Astrocyte of the cerebellum (primary cell): ENCODE results near the gene RASA3.

ENCODE experiments used
- DNase-seq: peaks from one replicate; pipeline ENCODE4 v3.0.0-alpha.2; 2011; ENCODE audit warnings: low read depth
- H3K4me3 ChIP-seq: 2 replicates; pipeline ENCODE4 v1.5.1; 2011; ENCODE audit warnings: mild to moderate bottlenecking, low read depth, low read length, moderate library complexity
- in situ Hi-C: cut with HindIII; loops from 2 replicates; pipeline ENCODE4 v1.10.0; 2017; ENCODE audit warnings: low sequenced_read_pairs
- TF ChIP-seq, protein P1 (sequence below): IDR thresholded peaks from 2 replicates; pipeline ENCODE4 v1.5.1; 2012; ENCODE audit warnings: low read length, low read depth, moderate library complexity, mild to moderate bottlenecking; ENCODE audit errors: missing control alignments

The RASA3 gene

DNA sequence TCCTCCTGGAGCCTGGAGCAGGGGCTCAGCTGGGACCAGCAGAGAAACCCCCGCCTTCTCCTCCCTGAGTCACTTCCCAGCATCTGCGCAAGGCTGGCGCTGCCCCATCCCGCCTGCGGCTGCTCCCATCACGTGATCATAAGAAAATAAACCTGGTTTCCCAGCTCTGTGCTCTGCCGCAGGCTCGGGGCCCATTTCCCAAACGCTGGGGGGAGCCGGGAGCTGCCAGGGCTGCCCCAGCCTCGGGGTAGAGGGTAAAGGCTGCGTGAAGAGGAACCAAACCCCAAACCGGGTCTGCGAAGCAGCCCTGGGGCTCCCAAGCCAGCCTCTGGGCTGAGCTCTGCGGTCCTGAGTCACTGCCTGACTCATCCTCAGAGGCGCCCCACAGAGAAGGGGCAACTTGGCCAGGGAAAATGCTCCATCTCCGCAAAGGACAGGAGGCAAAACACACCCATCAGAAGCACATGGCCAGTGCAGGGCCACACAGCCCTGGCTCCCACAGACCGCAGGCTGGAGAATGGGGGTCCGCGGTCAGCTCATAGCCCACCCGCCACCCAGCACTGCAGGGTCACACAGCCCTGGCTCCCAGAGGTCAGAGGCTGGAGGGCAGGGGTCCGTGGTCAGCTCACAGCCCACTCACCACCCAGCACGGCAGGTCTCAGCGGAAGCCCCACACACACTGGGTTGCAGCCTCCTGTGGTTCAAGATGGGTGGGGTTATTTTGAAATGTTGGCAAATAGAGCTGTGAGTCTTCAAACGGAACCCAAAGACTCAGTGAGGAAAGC, 67.1 kb downstream of the RASA3 start:
- TF ChIP-seq, protein P1, sequence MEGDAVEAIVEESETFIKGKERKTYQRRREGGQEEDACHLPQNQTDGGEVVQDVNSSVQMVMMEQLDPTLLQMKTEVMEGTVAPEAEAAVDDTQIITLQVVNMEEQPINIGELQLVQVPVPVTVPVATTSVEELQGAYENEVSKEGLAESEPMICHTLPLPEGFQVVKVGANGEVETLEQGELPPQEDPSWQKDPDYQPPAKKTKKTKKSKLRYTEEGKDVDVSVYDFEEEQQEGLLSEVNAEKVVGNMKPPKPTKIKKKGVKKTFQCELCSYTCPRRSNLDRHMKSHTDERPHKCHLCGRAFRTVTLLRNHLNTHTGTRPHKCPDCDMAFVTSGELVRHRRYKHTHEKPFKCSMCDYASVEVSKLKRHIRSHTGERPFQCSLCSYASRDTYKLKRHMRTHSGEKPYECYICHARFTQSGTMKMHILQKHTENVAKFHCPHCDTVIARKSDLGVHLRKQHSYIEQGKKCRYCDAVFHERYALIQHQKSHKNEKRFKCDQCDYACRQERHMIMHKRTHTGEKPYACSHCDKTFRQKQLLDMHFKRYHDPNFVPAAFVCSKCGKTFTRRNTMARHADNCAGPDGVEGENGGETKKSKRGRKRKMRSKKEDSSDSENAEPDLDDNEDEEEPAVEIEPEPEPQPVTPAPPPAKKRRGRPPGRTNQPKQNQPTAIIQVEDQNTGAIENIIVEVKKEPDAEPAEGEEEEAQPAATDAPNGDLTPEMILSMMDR: no peak
- H3K4me3 ChIP-seq: peak overlapping the region; percentile 15
- in situ Hi-C loops: no loop called here
- DNase-seq: peak; percentile 97

DNA sequence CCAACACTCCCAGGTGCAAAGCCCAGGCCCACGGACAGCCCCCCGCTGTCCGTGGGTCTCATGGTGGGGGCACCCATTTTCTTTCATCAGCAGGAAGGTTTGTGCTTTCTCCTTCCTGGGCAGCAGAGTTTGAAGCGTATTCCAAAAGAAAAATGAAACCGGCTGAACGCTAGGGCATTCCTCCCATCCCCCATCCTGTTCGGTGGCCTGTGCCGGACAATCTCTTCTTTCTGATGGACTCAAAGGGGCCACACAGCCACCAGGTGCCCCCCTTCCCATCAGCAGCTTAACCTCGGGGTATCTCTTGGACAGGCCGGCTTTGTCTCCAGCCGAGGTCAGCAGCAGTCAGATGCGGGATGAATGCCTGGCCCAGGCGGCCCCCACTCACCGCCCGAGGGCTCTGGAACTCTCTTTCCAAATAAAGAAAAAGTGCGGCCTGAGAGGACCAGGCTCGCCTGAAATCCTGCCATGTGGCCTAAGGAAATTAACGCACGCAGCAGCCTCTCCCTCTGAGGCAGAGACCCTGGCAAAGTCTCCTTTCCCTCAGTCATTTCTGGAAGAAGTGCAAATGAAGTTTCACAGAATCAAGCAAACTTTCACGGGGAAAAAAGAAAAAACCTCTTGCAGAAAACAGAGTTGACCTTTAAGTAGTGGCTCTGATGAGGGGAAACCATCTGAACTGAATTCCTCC, 67.8 kb downstream of the RASA3 start:
- TF ChIP-seq, protein P1: no peak
- DNase-seq: no peak
- H3K4me3 ChIP-seq: peak overlapping the region; percentile 15
- in situ Hi-C loops: no loop called here

DNA sequence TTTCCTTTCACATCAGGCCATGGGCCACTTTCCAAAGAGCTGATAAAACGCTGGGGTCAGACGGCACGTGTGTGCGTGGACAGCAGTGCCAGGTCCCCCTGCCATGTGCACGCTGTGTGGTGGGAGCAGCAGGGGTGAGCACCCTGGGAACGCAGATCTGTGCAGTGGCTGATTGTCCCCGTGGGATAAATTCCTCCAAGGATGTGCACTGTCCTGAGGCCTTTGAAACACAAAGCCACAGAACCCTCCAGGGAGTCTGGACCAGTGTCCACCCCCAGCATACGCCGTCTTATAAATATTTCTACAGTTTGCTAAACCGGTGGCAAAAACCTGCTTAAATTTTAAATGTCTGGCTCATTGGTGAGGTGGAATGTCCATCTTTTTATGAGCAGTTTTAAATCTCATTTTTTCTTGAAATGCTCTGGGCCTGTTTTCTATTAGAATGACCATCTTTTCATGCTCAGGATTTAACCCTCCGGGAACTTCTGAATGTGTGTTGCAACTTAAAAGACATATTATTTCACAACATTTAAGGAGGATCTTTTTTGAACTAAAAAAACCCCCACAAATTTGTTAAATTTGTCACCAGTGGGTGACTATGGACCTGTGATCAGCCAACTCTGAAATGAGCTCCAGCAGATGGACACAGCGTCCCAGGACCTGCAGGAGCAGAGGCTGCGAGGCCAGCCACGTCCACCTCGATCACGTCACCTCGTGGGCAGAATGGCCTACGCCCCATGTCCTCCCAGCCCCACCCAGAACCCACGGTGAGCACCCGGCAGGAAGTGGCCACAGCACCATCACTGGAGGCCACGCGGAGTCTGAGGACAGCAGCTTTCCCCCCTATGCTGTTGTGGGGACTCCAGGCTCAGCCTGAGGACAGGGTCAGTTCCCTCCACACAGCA, 68.6 kb downstream of the RASA3 start:
- H3K4me3 ChIP-seq: peak overlapping the region; percentile 15
- in situ Hi-C loops: no loop called here
- TF ChIP-seq, protein P1: no peak
- no peak for DNase-seq

DNA sequence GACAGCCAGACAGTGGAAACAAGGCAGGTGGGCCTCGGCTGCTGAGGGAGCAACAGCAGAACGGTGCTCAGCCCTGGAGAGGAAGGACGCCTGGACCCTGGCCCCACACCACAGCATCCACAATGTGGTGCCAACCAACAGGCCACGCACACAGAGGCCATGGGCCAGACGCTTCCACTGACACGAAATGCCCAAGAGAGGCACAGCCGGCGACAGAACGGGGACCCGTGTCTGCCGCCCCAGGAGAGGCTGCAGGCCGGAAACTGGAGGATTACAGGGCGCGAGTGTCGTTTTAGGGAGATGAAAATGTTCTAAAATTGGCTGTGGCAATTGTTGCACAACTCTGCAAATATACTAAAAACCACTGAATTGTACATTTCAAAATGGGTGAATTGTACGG, 69.7 kb downstream of the RASA3 start:
- in situ Hi-C loops: no loop called here
- no peak for DNase-seq
- TF ChIP-seq, protein P1: no peak
- no peak overlapping the region for H3K4me3 ChIP-seq

DNA sequence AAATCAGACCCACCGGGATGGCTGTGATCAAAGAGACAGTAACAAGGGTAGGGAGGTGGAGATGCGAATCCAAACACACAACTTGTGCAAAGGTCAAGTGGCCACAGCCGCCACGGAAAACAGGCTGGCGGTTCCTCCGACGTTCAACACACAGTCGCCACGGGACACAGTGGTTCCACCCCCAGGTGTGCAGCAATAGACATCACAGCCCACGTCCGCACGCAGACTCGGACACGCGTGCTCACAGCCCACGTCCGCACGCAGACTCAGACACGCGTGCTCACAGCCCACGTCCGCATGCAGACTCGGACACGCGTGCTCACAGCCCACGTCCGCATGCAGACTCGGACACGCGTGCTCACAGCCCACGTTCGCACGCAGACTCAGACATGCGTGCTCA, 70.1 kb downstream of the RASA3 start:
- DNase-seq: no peak
- in situ Hi-C loops: no loop called here
- H3K4me3 ChIP-seq: no peak overlapping the region
- TF ChIP-seq, protein P1: no peak

DNA sequence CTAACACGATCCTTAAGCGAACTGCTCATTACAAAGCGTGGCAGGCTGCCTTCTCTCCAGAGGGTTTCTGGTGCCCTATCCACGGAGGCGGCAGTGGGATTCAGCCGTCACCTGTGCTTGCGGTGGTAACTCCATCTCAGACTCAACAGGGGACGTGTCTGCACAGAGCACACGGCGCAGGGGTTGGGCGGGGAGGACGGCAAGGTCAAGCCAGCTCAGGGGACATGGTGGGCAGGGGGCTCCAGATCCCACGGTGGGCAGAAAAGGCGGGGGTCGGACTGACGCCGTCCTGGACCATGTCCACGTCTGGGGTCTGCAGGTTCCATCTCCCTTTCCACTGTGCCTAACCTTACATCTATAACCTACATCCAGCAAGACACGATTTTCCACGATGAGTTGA, 70.7 kb downstream of the RASA3 start:
- TF ChIP-seq, protein P1: no peak
- no peak for DNase-seq
- in situ Hi-C loops: no loop called here

More for the DNA sequence above, 70.7 kb downstream of the RASA3 start:
- H3K4me3 ChIP-seq: no peak overlapping the region
